HepG2 (cell line): ENCODE measurements around the gene PISD. TPM values are rescaled to one million over a fixed set of nuclear protein-coding genes. Genes with fewer than 3 reads are reported as not detected.

Experiments
- MEF2D ChIP-seq: sonication (generic); formaldehyde crosslinking; IDR thresholded peaks from 2 replicates; pipeline ENCODE4 v1.5.1; 2020; ENCODE audit warnings: mild to moderate bottlenecking, missing genetic modification reagents
- PRPF4 ChIP-seq: fragments of 200-400 bp; formaldehyde crosslinking; IDR thresholded peaks from 2 replicates; pipeline ENCODE4 v1.6.1; 2016; ENCODE audit warnings: low read length, low read depth; ENCODE audit not compliant: poor library complexity, severe bottlenecking
- RARA ChIP-seq: IDR thresholded peaks from 2 replicates; pipeline ENCODE4 v1.6.1; 2016; ENCODE audit warnings: missing genetic modification reagents, missing compliant biosample characterization
- RBM22 ChIP-seq: fragments of 200-400 bp; formaldehyde crosslinking; optimal IDR thresholded peaks from 2 replicates; pipeline ENCODE3; 2017; ENCODE audit warnings: mild to moderate bottlenecking, low read length, moderate library complexity
- TOE1 ChIP-seq: sonication (generic); formaldehyde crosslinking; IDR thresholded peaks from 2 replicates; pipeline ENCODE4 v1.4.0; 2020; ENCODE audit warnings: mild to moderate bottlenecking, missing genetic modification reagents
- ZNF7 ChIP-seq: IDR thresholded peaks from 2 replicates; pipeline ENCODE4 v1.6.1; 2016; ENCODE audit warnings: missing biosample characterization, missing genetic modification reagents
- polyA plus RNA-seq, 8 experiments: library from polyadenylated mRNA; depleted of rRNA in 3 of 8; stranded (reverse) in 7 of 8; unstranded in 1 of 8; fragments of >200 nt; fragmentation: Illumina TruSeq in 4 of 8; extraction: Trizol in 4 of 8; gene quantifications; 2 replicates each; pipeline versions ENCODE4 v1.2.1 to v1.2.3, GENCODE V29; 2011 to 2016; ENCODE audit warnings: low read depth in 4 of 8, missing spikeins in 1 of 8, mixed read lengths in 1 of 8; ENCODE audit not compliant: insufficient read depth in 1 of 8
- total RNA-seq, 5 experiments: library from RNA; depleted of rRNA; stranded (reverse); fragments of >200 nt; fragmentation: Illumina TruSeq; extraction: Trizol; gene quantifications; 2 replicates each; pipeline ENCODE4 v1.2.3, GENCODE V29; 2016; ENCODE audit warnings: low read depth in 1 of 5
- TF ChIP-seq, protein P1 (sequence below): sonication (generic); formaldehyde crosslinking; IDR thresholded peaks from 2 replicates; pipeline ENCODE4 v1.9.0; 2022; ENCODE audit warnings: missing genetic modification reagents, mild to moderate bottlenecking, borderline replicate concordance
- TF ChIP-seq, protein P2 (sequence below): sonication (generic); formaldehyde crosslinking; IDR thresholded peaks from 2 replicates; pipeline ENCODE4 v1.8.0; 2022; ENCODE audit warnings: mild to moderate bottlenecking, missing genetic modification reagents, moderate library complexity
- TF ChIP-seq, protein P3 (sequence below): sonication (generic); formaldehyde crosslinking; IDR thresholded peaks from 2 replicates; pipeline ENCODE4 v1.4.0; 2020; ENCODE audit warnings: mild to moderate bottlenecking, missing genetic modification reagents
- TF ChIP-seq, protein P4 (sequence below): sonication (generic); formaldehyde crosslinking; conservative IDR thresholded peaks from 2 replicates; pipeline ENCODE4 v1.8.0; 2022; ENCODE audit warnings: mild to moderate bottlenecking, moderate library complexity, missing genetic modification reagents
- TF ChIP-seq, protein P5 (sequence below): sonication (generic); formaldehyde crosslinking; IDR thresholded peaks from 2 replicates; pipeline ENCODE4 v1.9.0; 2022; ENCODE audit warnings: low read depth, missing genetic modification reagents
- TF ChIP-seq, protein P6 (sequence below): sonication (generic); formaldehyde crosslinking; IDR thresholded peaks from 2 replicates; pipeline ENCODE4 v1.4.0; 2020; ENCODE audit warnings: mild to moderate bottlenecking, missing genetic modification reagents
- TF ChIP-seq, protein P7 (sequence below): sonication (generic); formaldehyde crosslinking; IDR thresholded peaks from 2 replicates; pipeline ENCODE4 v1.5.1; 2020; ENCODE audit warnings: missing genetic modification reagents, mild to moderate bottlenecking, borderline replicate concordance

PISD gene
- total and polyA plus RNA-seq, 2 of the 13 experiments (the other 11 are each of a cell fraction or from before 2014, with no cell fraction given), result 30.1 to 47.7 TPM

DNA sequence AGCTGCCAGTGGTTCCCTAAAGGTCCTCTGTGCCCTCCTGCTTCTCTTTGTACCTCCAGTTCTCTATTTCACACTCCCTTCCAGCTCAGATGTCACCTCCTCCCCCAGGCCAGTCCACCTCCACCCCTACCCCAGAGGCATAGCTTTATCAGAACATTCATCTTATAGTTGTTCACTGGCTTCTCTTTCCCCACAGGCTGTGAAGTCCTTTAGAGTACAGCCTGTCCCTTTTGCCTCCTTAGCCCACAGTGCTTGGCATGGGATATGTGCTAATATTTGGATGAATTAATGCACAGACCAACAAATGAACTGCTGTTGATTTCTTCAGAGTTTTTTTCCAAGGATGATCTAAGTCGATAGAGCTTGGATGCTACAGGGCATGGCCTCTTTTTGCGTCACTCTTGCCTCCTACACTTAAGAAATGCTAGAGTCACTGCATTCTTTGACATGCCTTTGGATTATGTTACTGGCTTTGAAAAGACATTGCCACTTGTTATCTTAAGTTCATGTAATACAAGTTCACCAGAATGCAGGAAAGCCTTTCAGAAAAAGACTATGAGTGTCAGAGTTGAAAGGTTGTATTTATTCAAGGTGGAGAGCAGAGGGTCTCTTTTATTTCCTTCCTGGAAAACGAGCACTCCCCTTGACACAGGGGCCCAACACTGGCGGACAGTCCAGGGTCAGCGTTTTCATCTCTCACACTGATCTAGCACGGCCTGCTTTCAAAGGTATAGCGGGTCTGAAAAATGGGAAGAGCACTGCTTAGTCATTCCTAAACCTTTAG, 75.7 kb downstream of the PISD start (continued):
- TF ChIP-seq, protein P1, sequence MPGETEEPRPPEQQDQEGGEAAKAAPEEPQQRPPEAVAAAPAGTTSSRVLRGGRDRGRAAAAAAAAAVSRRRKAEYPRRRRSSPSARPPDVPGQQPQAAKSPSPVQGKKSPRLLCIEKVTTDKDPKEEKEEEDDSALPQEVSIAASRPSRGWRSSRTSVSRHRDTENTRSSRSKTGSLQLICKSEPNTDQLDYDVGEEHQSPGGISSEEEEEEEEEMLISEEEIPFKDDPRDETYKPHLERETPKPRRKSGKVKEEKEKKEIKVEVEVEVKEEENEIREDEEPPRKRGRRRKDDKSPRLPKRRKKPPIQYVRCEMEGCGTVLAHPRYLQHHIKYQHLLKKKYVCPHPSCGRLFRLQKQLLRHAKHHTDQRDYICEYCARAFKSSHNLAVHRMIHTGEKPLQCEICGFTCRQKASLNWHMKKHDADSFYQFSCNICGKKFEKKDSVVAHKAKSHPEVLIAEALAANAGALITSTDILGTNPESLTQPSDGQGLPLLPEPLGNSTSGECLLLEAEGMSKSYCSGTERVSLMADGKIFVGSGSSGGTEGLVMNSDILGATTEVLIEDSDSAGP (CRISPR knock-in tag), result no peak
- TF ChIP-seq, protein P2, sequence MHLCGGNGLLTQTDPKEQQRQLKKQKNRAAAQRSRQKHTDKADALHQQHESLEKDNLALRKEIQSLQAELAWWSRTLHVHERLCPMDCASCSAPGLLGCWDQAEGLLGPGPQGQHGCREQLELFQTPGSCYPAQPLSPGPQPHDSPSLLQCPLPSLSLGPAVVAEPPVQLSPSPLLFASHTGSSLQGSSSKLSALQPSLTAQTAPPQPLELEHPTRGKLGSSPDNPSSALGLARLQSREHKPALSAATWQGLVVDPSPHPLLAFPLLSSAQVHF (CRISPR knock-in tag), result no peak
- TF ChIP-seq, protein P3, sequence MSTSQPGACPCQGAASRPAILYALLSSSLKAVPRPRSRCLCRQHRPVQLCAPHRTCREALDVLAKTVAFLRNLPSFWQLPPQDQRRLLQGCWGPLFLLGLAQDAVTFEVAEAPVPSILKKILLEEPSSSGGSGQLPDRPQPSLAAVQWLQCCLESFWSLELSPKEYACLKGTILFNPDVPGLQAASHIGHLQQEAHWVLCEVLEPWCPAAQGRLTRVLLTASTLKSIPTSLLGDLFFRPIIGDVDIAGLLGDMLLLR (CRISPR knock-in tag), result no peak
- no peak for TF ChIP-seq PRPF4
- TF ChIP-seq RBM22, result no peak
- peak; percentile 62 for TF ChIP-seq MEF2D (CRISPR knock-in tag)
- TF ChIP-seq, protein P4, sequence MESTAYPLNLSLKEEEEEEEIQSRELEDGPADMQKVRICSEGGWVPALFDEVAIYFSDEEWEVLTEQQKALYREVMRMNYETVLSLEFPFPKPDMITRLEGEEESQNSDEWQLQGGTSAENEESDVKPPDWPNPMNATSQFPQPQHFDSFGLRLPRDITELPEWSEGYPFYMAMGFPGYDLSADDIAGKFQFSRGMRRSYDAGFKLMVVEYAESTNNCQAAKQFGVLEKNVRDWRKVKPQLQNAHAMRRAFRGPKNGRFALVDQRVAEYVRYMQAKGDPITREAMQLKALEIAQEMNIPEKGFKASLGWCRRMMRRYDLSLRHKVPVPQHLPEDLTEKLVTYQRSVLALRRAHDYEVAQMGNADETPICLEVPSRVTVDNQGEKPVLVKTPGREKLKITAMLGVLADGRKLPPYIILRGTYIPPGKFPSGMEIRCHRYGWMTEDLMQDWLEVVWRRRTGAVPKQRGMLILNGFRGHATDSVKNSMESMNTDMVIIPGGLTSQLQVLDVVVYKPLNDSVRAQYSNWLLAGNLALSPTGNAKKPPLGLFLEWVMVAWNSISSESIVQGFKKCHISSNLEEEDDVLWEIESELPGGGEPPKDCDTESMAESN, result 0 out of 2 replicates have a peak, but pooled peaks have one; percentile 50
- no peak for TF ChIP-seq TOE1 (CRISPR knock-in tag)
- TF ChIP-seq, protein P5, sequence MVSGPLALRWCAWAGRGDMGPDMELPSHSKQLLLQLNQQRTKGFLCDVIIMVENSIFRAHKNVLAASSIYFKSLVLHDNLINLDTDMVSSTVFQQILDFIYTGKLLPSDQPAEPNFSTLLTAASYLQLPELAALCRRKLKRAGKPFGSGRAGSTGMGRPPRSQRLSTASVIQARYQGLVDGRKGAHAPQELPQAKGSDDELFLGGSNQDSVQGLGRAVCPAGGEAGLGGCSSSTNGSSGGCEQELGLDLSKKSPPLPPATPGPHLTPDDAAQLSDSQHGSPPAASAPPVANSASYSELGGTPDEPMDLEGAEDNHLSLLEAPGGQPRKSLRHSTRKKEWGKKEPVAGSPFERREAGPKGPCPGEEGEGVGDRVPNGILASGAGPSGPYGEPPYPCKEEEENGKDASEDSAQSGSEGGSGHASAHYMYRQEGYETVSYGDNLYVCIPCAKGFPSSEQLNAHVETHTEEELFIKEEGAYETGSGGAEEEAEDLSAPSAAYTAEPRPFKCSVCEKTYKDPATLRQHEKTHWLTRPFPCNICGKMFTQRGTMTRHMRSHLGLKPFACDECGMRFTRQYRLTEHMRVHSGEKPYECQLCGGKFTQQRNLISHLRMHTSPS, result no peak
- TF ChIP-seq, protein P6, sequence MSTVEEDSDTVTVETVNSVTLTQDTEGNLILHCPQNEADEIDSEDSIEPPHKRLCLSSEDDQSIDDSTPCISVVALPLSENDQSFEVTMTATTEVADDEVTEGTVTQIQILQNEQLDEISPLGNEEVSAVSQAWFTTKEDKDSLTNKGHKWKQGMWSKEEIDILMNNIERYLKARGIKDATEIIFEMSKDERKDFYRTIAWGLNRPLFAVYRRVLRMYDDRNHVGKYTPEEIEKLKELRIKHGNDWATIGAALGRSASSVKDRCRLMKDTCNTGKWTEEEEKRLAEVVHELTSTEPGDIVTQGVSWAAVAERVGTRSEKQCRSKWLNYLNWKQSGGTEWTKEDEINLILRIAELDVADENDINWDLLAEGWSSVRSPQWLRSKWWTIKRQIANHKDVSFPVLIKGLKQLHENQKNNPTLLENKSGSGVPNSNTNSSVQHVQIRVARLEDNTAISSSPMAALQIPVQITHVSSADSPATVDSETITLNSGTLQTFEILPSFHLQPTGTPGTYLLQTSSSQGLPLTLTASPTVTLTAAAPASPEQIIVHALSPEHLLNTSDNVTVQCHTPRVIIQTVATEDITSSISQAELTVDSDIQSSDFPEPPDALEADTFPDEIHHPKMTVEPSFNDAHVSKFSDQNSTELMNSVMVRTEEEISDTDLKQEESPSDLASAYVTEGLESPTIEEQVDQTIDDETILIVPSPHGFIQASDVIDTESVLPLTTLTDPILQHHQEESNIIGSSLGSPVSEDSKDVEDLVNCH (CRISPR knock-in tag), result no peak
- TF ChIP-seq, protein P7, sequence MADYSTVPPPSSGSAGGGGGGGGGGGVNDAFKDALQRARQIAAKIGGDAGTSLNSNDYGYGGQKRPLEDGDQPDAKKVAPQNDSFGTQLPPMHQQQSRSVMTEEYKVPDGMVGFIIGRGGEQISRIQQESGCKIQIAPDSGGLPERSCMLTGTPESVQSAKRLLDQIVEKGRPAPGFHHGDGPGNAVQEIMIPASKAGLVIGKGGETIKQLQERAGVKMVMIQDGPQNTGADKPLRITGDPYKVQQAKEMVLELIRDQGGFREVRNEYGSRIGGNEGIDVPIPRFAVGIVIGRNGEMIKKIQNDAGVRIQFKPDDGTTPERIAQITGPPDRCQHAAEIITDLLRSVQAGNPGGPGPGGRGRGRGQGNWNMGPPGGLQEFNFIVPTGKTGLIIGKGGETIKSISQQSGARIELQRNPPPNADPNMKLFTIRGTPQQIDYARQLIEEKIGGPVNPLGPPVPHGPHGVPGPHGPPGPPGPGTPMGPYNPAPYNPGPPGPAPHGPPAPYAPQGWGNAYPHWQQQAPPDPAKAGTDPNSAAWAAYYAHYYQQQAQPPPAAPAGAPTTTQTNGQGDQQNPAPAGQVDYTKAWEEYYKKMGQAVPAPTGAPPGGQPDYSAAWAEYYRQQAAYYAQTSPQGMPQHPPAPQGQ (CRISPR knock-in tag), result no peak
- peak; percentile 98 for TF ChIP-seq RARA
- TF ChIP-seq ZNF7 (CRISPR knock-in tag), result no peak
